Measurements from ENCODE around the gene FHIP2A.
"Not testable (repeated sequence)": the region's sequence is repeated elsewhere in the genome, so short reads cannot be mapped to it uniquely, and the experiment has no call there.

FHIP2A gene, protein sequence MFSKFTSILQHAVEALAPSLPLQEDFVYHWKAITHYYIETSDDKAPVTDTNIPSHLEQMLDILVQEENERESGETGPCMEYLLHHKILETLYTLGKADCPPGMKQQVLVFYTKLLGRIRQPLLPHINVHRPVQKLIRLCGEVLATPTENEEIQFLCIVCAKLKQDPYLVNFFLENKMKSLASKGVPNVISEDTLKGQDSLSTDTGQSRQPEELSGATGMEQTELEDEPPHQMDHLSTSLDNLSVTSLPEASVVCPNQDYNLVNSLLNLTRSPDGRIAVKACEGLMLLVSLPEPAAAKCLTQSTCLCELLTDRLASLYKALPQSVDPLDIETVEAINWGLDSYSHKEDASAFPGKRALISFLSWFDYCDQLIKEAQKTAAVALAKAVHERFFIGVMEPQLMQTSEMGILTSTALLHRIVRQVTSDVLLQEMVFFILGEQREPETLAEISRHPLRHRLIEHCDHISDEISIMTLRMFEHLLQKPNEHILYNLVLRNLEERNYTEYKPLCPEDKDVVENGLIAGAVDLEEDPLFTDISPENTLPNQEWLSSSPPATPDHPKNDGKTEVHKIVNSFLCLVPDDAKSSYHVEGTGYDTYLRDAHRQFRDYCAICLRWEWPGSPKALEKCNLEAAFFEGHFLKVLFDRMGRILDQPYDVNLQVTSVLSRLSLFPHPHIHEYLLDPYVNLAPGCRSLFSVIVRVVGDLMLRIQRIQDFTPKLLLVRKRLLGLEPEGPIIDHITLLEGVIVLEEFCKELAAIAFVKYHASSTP

DNA sequence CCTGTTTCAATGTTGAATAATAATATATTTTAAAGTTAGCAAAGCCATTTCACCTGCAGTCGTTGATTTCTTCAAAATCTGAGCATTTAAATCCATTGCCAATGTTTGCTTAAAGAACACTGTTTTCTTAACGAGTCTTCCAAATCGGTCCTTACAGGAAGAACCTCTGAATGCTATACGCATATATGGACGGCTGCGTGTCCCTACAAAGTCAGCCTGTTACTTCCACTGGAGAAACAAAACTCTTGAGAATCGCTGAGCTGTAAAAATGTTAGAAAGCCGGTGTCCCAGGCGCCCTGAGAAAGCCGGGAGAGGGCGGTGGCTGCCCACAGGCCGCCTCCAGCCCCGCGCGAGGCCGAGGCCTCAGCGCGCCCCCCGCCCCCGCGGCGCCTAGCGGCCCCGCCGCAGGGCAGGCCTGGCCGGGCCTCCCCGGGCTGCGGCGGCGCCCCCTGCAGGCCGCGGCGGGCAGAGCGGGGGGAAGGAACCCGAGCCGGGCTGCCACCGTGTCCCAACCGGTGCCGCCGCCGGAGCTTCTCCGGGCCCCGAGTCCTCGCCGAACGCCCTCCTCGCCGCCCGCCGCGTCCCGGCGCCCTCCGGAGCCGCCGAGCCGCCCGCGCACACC lies at the start of gene FHIP2A:
Gene FHIP2A, plus strand, starts transcription at position 488 of the 622 bp plus-strand sequence. CDS start 299 bp downstream, outside the sequence.
- DNase-seq: peak; percentile 93

DNA sequence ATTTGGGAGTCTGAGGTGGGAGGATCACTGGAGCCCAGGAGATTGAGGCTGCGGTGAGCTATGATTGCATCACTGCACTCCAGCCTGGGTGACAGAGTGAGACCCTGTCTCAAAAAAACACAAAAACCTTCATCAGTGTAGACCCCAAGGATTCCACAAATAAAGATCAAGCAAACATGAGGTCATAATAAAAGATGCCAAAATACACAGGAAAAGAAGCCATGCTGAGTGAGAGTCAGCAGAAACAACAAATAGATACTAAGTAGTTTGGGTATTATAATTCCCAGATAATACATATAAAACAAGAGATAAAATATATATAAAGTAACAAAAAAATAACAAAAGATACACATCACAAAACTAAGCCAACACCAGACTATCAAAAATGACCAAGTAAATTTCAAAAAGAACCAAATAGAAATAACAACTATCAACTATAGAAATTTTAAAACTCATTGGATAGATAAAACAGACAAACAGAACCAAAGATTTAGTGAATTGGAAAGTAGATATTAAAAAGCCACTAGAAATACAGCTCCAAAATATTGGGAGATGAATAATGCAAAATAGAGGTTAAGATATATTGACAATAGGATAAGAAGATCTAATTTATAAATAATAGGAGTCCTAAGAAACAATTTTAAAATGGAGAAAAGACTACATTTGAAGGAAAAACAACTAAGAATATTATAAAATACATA lies 48.9 kb upstream of the FHIP2A start:
- no peak for DNase-seq

DNA sequence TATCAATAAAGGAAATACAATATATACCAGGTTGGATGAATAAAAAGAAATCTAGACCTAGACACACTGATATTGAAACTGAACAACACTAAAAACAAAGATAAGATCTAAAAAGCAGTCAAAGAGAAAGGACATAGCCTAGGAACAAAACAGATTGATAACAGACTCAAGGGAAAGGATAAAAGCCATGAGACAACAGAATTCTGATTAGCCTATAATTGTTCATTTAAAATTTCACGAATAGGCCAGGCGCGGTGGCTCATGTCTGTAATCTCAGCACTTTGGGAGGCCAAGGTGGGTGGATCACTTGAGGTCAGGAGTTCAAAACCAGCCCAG lies 48.4 kb upstream of the FHIP2A start:
- DNase-seq: no peak

DNA sequence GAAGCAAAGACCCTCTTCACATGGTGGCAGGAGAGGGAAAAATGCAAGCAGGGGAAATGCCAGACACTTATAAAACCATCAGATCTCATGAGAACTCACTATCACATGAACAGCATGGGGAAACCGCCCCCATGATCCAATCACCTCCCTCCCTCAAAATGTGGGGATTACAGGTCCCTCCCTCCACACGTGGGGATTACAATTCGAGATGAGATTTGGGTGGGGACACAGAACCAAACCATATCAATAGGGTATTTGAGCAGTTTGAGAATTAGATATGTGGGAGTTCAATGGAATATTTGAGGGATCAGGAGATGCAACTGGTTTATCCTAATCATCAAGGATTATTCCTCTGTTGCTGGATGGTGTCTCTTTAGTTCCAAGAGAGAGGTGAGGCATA lies 46.5 kb upstream of the FHIP2A start:
- DNase-seq: not testable (repeated sequence)

DNA sequence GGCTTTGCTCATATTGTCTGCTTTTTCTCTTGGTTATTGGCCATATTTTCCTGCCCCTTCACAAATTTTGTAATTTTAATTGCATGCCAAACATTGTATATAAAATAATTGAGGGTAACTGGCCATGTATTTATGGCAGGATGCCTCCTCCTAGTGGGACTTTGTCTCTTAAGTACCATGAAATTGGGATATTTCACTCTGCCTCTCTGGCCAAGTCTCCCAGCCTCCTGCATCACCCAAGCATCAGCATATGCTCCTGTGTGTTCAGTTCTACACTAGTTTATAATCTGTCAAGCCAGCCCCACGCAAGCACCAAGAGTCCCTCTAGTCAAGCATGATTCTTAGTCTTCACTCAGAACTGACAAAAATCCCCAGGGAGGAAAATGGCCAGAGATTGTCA lies 44.2 kb upstream of the FHIP2A start:
- no peak for DNase-seq

DNA sequence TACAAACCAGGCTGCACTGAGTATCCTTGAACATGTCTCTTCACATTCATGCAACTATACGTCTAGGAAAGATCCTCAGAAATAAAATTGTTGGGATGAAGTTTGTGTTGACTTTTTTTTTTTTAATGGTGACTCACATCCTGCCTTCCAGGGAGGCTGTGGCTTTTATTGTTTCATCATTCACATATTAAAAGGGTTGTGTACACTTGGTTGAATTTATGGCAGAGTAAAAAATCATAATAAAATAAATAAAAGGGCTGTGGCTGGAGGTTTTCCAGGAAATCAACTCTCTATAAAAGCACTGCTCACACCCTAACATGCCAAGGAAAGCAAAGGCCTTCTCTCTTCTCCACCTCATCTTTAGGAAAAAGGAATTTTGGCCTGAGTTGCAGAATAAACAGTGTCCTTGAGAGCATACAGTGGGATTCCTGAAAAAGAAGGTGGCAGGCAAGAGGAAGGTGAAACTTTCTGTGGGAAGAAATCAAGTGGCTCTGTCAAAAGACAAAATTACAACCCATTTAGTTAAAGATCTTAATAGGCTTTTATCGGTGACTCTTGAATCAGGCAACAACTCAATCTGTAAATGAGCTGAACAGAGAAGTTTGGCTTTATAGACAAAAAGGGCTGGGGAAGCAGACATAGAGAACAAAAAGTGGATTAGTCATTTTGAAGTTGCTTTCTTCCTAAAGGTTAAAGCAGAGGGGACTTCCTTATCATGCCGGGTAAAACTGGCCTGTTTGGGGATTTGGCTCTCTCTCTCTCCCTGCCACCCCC lies 41.6 kb upstream of the FHIP2A start:
- no peak for DNase-seq

DNA sequence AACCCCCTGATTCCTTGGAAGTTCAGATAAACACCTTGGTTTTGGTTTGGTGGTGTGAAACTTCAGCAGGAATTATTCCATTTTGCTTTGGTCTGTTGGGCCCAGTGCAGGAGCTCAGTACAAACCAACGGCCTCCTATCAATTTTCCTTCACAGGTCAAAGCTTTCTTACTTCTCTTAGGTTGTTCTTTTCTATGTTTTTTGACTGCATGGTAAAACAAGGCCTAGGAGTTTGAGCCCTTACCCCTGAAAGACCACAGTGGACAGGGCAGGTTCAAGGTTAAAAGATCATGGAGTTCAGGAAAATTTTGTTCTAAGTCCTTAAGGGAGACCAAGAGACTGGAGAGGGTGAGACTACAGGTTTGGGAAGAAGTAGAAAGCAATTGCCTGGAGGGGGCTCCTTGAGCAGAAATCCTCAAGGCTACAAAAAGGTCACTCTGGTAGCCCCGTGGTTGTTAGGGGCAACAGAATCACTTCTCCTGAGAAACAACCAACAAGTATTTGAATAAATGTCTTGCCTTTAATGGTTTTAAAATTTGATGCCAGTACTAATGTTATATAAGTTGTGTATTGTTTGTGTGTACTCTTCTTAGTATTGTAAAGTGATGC lies 40.9 kb upstream of the FHIP2A start:
- DNase-seq: no peak

DNA sequence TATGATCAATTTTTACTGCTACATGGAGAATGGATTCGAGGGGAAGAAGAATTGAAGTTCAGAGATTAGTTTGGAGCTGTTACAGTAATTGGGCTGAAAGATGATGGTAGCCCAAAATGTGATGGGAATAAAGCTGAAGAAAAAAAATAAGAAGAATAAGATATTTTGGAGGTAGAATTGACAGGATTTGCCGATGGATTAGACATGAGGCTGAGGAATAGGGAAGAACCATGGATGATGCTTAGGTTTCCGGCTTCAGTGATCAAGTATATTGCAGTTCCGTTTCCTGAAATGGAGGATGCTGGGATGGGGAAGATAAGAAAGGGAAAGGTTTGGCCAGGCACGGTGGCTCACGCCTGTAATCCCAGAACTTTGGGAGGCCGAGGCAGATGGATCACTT lies 38.9 kb upstream of the FHIP2A start:
- no peak for DNase-seq

DNA sequence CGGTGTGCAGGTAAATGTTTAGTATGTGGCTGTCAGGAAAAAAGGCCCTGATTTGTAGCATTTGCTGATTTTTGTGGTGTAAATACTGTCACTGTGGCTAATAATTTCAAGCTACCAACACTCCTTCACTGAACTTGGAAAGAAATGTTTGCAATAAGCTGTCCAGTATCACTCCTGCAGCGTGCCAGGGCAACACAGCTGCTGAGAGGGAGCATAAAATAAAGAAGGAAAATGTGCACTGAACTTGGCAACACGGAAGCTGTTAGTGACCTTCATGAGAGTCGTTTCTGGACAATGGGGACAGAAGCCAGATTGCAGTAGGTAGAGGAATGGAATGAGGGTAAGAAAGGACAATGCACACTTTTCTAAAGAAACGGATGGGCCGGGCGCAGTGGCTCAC lies 37.9 kb upstream of the FHIP2A start:
- DNase-seq: no peak

DNA sequence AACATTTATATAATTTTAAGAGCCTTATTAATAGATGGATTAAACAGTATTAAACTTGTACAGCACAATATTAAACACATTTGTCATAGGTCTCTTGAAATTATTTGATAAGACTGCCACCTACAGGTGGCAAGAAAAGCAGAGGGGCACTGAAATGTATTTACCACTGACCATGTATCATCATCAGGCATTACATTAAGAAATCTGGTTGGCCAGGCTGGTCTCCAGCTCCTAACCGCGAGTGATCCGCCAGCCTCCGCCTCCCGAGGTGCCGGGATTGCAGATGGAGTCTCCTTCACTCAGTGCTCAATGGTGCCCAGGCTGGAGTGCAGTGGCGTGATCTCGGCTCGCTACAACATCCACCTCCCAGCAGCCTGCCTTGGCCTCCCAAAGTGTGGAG lies 35.1 kb upstream of the FHIP2A start:
- not testable (repeated sequence) for DNase-seq

DNA sequence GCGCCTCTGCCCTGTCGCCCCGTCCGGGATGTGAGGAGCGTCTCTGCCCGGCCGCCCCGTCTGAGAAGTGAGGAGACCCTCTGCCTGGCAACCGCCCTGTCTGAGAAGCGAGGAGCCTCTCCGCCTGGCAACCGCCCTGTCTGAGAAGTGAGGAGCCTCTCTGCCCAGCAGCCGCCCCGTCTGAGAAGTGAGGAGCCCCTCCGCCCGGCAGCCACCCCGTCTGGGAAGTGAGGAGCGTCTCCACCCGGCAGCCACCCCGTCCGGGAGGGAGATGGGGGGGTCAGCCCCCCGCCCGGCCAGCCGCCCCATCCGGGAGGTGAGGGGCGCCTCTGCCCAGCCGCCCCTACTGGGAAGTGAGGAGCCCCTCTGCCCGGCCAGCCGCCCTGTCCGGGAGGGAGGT lies 34.4 kb upstream of the FHIP2A start:
- DNase-seq: not testable (repeated sequence)

DNA sequence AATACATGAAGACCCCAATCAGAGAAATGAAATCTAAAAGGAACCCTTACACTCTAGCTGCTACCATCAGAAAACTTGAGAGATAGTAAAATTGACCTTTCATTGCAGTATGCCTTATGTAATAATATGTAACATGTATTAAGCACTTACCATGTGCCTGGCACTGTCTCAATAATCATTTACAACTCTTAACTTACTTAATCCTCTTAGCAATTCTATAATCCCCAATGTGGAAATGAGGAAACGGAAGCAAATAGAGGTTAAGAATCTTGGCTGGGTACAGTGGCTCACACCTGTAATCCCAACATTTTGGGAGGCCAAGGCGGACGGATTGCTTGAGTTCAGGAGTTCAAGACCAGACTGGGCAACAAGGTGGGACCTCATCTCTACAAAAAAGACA lies 29.8 kb upstream of the FHIP2A start:
- DNase-seq: no peak

DNA sequence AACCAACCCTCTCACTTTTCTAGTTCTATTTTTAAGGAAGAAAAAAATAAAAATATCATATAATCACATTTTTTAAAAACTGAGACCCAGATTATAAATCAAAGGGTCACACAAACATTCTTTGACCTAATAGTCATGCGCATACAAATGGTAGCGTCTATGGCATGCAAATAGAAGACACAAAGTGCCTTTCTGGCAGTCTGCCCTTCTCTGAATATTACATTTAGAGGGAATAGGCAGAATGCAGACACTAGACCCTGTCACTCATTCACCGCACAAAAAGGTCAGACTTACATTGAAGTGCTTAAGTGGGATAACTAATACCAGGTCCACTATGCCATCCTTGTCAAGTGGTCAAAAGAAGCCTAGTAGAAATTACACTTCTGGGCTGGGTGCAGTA lies 26.5 kb upstream of the FHIP2A start:
- no peak for DNase-seq

DNA sequence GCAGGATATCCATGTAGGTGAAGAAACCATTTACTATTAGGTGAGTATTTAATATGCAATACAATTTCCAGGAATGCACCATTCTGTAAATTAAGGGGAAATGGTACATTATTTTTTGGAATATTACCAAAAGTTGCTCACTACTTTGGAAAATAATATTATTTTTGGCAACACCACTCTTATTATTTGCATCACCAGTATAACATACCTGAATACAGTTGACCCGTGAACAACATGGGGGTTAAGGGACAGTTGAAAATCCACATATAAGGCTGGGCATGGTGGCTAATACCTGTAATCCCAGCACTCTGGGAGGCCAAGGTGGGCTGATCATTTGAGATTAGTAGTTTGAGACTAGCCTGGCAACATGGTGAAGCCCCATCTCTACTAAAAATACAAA lies 21.2 kb upstream of the FHIP2A start:
- no peak for DNase-seq

DNA sequence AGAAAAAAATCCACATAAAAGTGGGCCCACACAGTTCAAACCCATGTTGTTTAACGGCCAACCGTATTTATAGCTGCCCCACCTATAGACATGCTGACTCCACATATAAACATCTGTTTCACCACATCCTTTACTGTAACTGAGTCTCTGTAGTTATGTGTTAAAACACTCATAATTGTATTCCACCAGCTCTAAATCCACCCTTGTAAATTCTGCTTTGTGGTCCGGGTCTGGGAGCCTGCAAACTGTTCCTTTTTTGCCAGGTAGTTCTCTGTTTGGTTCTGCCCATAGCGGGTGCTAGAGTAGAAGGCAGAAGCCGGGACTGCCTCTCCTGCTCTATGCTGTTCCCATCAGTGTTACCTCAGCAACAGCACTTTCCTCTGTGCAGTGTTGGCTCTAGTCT lies 20.2 kb upstream of the FHIP2A start:
- DNase-seq: no peak

DNA sequence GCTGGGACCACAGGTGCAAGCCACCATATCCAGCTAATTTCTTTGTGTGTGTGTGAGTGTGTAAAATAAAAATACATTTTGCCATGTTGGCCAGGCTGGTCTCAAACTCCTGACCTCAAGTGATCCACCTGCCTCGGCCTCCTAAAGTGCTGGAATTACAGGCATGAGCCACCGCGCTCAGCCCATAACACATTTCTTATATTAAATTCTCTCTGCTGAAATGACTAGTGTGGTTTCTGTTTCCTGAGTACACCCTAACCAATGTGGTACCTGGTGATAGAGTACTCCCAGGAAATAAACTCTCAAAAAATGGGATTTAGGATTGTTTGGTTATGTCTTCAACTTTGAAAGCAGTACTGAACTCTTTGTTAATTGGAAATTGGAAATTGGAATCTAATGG lies 19.4 kb upstream of the FHIP2A start:
- no peak for DNase-seq

DNA sequence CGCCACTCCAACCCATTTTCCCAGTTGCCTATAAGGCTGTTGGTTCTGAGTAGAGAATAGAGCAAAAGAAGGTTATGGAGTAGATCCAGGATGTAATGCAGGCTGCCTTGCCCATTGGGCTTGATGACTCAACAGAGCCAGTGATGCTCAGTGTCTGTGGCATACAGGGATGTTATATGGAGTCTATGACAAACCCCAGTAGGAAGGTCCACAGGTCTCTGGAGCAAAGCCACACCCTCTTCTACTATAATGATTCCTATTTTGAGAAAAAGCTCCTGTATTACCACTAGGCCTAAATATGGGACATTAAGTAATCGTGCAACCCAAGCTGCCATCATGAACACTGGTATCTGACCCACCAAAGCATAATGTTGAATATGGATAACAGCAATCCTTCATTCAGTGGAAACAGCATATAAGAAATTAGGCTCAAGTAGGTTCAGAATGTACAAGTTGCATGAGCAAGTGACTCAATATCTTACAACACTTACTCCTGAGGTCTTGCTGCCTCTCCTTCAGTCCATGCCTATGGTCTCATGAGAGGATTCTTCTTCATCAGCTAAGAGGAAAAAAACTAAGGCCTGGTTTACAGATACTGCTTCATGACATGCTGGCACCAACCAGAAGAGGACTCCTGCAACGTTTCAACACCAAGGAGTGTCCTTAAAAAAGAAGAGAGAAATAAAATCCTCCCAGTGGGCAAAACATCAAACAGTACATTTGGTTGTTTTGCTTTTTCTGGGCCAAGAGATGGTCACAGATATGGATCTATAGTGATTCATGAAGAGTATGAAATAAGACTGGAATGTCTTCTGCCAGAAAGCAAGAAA lies 14.8 kb upstream of the FHIP2A start:
- no peak for DNase-seq

DNA sequence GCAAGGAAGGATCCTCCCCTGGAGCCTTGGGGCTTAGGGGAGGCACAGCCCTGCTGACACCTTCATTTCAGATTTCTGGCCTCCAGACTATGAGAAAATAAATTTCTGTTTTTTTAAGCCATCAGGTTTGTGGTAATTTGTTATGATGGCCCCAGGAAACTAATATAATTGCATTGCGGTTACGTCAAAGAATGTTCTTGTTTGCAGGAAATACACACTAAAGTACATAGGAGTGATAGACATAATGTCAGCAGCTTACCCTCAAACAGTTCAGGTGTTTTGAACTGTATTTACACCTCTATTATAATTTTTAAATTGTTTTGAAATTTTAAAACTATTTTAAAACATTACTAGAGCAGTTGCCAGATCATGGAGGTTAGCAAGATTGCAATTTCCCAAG lies 12.6 kb upstream of the FHIP2A start:
- no peak for DNase-seq

DNA sequence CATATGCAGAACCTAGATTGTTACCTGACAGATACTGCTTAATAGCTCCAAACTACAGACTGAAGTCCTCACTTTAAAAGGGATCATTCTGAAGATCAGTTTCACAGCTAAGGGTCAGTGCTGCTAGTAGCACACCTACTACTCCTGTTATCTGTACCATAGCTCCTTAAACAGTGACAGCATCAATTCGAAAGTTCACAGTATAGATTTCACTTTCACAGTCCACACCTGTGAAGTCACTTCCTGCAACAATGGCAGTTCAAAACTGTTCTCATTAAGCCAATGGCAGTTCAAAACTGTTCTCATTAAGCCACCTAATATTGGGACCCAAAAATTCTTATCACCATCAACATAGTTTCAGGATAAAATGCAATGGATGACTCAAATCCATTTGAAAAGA lies 10.7 kb upstream of the FHIP2A start:
- no peak for DNase-seq

DNA sequence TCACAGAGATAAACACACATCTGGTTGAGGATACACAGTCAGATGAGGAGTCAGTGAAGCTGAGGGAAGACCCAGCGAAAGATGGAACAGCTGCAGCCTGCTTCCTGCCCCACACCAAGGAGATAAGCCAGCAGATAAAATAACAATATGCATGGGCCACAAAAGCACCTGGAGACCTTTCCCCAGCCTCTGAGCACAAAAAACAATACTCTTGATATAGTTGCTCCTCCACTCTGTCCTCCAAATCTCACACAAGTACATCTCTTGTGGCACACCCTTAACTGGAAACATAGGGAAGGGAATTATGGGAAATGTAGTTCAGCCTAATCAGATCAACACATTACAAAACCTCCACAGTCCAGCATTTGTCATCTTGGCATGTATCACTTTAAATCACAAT lies 9.7 kb upstream of the FHIP2A start:
- no peak for DNase-seq

DNA sequence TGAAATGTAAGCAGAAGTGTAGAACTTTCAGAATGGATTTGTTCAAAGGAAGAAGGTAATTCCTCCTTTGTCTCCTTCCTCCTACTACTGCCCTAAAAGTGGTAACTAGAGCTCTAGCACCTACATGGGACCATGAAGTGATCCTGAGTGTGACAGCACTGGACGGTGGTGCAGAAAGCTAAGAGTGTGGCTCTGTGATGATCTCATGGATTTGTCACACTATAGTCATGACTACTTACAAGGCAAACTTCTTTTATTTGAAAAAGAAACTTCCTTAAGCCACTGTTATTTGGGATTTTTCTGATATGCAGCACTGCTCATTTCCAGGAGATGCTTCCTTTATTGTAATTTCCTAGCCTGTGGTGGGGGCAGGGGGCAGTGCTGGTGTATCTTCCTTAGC lies 5.8 kb upstream of the FHIP2A start:
- DNase-seq: no peak

All from activated CD8-positive, alpha-beta memory T cell treated with anti-CD3 and anti-CD28 coated beads, Interleukin-2, amount 50 U/mL, for 48 hours (primary cell).